Stimulated activated CD4-positive, alpha-beta T cell treated with anti-CD3 and anti-CD28 coated beads, Interleukin-12 subunit alpha, Interleukin-12 subunit beta, amount 100 ng/mL, for 48 hours (primary cell): ENCODE results near the gene NFAM1.

Source experiments
- DNase-seq, 3 donors: peaks; one replicate each; pipeline ENCODE4 v3.0.0-alpha.2; 2020; ENCODE audit warnings: low read depth in 2 of 3, low spot score in 1 of 3

NFAM1 gene

GRCh38 chr22:42432020-42432596 is at the start of gene NFAM1:
NFAM1 (minus strand) TSS chr22:42432403; CDS start chr22:42432357, 46 bp downstream.
- DNase-seq, result no peak

- DNase-seq, result no peak
Measured at GRCh38 chr22:42475122-42475521, 42.9 kb upstream of the NFAM1 start.

GRCh38 chr22:42473484-42474193 is 41.4 kb upstream of the NFAM1 start:
- DNase-seq, result peak in 1 of 3 donors; percentile 26

GRCh38 chr22:42472671-42473070 is 40.5 kb upstream of the NFAM1 start:
- DNase-seq, result no peak

- no peak for DNase-seq
Measured at GRCh38 chr22:42471441-42471840, 39.2 kb upstream of the NFAM1 start.

GRCh38 chr22:42470366-42471082 is 38.3 kb upstream of the NFAM1 start:
- DNase-seq, result no peak

- no peak for DNase-seq
Measured at GRCh38 chr22:42468841-42469240, 36.6 kb upstream of the NFAM1 start.

GRCh38 chr22:42462016-42462415 is 29.8 kb upstream of the NFAM1 start:
- DNase-seq, result no peak

GRCh38 chr22:42461511-42461910 is 29.3 kb upstream of the NFAM1 start:
- DNase-seq, result no peak

- no peak for DNase-seq
Measured at GRCh38 chr22:42459287-42460063, 27.3 kb upstream of the NFAM1 start.

- DNase-seq, result no peak
Measured at GRCh38 chr22:42452916-42453315, 20.7 kb upstream of the NFAM1 start.

GRCh38 chr22:42452456-42452855 is 20.3 kb upstream of the NFAM1 start:
- DNase-seq, result no peak

- no peak for DNase-seq
Measured at GRCh38 chr22:42451499-42452145, 19.4 kb upstream of the NFAM1 start.

GRCh38 chr22:42450862-42451261 is 18.7 kb upstream of the NFAM1 start:
- no peak for DNase-seq

GRCh38 chr22:42446151-42446550 is 13.9 kb upstream of the NFAM1 start:
- DNase-seq, result no peak

- peak; percentile 66 to 83 (median 66) for DNase-seq
Measured at GRCh38 chr22:42444077-42444904, 12.1 kb upstream of the NFAM1 start.

- DNase-seq, result peak in 1 of 3 donors; percentile 23
Measured at GRCh38 chr22:42443240-42444076, 11.3 kb upstream of the NFAM1 start.

GRCh38 chr22:42442748-42443147 is 10.5 kb upstream of the NFAM1 start:
- DNase-seq, result no peak

- no peak for DNase-seq
Measured at GRCh38 chr22:42440728-42441127, 8.5 kb upstream of the NFAM1 start.
